D721Med (cell line): ENCODE measurements around the gene FBXO10.
"Not testable (repeated sequence)": the region's sequence is repeated elsewhere in the genome, so short reads cannot be mapped to it uniquely, and the experiment has no call there.

Experiments used
- DNase-seq: peaks from one replicate; pipeline ENCODE4 v3.0.0; 2011; ENCODE audit warnings: low spot score; ENCODE audit not compliant: insufficient read length
- FAIRE-seq: peaks from 2 replicates; lab custom pipeline; 2011; peaks lifted over from hg19 to GRCh38; lab: Jason Lieb, UNC
- TF ChIP-seq, protein P1 (sequence below): IDR thresholded peaks from 2 replicates; pipeline ENCODE4 v1.5.1; 2012; ENCODE audit warnings: mild to moderate bottlenecking, control low read depth; ENCODE audit not compliant: insufficient read depth; ENCODE audit errors: missing control alignments

Gene FBXO10

DNA sequence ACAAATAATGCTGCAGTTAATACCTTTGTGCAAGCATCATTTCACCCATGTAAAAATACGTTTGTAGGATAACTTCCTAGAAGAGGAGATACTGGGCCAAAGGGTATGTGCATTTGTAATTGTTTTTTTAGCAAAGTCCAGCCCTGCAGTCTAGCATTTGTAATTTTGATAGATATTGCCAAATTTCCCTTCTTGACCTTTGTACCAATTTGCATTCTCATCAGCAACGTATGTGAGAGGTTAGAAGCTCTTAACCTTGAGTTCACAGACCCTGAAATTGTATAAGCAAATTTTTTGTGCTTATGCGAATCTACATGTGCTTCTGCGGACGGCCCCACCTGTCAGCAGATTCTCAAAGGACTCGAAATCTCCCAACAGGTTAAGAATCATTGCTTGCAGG lies 34.8 kb upstream of the FBXO10 start:
- TF ChIP-seq, protein P1, sequence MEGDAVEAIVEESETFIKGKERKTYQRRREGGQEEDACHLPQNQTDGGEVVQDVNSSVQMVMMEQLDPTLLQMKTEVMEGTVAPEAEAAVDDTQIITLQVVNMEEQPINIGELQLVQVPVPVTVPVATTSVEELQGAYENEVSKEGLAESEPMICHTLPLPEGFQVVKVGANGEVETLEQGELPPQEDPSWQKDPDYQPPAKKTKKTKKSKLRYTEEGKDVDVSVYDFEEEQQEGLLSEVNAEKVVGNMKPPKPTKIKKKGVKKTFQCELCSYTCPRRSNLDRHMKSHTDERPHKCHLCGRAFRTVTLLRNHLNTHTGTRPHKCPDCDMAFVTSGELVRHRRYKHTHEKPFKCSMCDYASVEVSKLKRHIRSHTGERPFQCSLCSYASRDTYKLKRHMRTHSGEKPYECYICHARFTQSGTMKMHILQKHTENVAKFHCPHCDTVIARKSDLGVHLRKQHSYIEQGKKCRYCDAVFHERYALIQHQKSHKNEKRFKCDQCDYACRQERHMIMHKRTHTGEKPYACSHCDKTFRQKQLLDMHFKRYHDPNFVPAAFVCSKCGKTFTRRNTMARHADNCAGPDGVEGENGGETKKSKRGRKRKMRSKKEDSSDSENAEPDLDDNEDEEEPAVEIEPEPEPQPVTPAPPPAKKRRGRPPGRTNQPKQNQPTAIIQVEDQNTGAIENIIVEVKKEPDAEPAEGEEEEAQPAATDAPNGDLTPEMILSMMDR, result no peak
- DNase-seq (no peak), FAIRE-seq (no peak)

DNA sequence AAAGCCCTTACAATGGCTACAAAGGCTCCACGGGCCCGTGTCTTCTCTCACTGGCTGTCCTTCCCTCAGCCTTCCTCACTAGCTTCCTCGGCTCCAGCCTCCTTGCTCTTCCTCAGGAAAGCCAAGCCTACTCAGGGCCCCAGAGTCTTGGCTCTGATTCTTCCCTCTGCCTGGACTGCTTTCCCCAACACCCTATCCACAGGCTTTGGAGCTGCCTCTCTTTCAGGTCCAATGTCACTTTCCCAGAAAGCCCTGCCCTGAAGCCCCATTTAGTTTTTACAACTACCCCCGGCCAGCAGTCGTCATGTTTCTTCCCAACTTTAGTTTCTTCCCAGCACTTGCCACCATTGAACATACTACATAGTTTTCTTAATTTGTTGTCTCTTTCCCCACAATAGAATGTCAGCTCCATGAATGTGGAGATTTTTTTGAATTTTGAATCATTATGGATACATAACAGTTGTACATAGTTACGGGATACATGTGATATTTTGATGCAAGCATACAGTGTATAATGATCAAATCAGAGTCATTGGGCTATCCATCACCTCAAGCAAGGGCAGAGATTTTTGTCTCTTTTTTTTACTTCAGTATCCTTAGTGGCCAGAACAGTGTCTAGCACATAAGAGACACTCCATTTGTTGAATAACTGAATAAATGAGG lies 33.7 kb upstream of the FBXO10 start:
- FAIRE-seq, result no peak
- no peak for DNase-seq
- TF ChIP-seq, protein P1, result no peak

DNA sequence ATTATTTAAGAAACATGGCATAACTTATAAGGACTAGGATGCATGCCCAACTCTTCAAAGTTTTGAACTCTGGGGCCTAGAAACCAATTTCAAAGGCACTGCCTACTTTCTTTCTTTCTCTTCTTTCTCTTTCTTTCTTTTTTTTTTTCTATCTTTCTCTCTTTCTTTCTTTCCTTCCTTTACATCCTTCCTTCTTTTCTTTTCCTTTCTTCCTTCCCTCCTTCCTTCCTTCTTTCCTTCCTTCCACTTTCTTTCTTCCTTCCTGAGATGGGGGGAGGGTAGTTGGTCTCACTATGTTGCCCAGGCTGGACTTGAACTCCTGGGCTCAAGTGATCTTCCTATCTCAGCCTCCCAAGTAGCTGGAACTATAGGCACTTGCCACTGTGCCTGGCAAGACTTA lies 32.1 kb upstream of the FBXO10 start:
- DNase-seq (no peak), FAIRE-seq (no peak)
- TF ChIP-seq, protein P1, result no peak

DNA sequence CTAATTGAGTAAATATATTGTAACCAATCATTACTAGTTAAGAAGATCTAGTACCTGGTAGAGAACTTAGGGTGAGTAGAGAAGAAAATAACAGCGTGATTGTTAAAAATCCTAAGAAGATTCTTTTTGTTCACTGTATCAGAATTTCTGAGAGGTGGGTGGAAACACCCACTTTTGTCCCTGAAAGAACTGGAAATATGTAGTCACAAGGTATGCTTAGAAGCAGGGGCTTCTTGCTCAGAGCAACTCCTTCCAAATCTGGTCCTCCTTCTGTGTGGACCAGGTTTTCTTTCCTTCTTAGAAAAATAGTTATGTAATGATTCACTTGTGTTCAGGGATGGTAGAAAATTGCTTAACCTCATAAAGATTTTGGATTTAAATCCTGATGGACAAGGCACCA lies 28.1 kb upstream of the FBXO10 start:
- no peak for FAIRE-seq
- TF ChIP-seq, protein P1, result no peak
- DNase-seq, result no peak

DNA sequence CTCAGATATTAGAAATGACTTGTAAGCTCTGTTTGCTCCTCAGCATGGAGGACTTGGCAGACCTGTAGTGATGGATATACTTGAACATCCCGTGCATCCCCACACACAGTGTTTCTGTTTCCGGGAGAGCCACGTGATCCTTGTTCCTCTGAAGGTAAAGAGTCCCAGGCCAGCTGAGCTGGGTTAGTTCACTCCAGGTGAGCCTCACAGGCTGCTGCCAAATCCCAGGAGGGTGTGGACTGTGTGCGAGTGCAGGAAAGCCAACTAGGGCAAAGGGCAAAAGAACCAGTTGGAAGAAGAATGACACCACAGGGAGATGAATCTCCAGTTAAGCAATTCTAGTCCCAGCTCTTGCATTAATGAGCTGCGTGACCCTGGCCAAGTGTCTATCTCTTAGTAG lies 26.6 kb upstream of the FBXO10 start:
- TF ChIP-seq, protein P1, result no peak
- no peak for FAIRE-seq

DNA sequence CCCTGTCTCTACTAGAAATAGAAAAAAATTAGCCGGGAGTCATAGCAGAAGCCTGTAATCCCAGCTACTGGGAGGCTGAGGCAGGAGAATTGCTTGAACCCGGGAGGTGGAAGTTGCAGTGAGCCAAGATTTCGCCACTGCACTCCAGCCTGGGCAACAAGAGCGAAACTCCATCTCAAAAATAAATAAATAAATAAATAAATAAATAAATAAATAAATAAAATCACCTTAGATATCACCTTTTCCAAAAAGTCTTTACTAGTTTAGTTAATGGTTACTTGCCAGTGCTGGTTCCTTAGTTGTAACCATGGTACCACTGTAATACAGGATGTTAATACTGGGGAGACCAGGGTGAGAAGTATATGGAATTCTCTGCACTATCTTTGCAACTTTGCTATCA lies 25.9 kb upstream of the FBXO10 start:
- not testable (repeated sequence) for DNase-seq, FAIRE-seq

More for the DNA sequence above, 26.6 kb upstream of the FBXO10 start:
- DNase-seq, result no peak

DNA sequence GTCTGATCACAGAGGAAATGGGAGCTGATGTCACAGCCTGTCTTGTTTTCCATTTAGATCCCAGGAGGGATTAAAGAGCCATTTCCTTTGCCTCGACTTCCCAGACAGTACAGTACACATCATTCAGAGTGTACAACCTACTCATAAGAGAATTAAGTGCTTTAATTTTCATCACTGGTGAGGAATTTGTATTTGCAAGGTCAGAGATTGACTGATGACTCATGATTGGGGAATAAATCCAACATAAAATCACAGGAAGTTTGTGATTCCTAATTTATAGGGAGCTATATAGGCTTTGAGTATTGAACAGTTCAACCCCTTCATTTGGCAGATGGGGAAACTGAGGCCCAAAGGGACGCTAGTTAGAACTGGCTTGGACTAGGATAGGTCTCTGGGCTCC lies 20.3 kb upstream of the FBXO10 start:
- FAIRE-seq (no peak), DNase-seq (no peak)
- TF ChIP-seq, protein P1, result no peak
